Body of pancreas (tissue), 4 donors: ENCODE results near the gene WWOX.

Experiments used
- CTCF ChIP-seq, 7 experiments: fragments of 450-650 bp in 4 of 7; fragments of 200-600 bp in 3 of 7; sonication (generic) in 3 of 7; IDR thresholded peaks; one replicate each; pipeline ENCODE4 v1.5.1; 2016 to 2019; ENCODE audit warnings: antibody characterized with exemption in 7 of 7
- POLR2A ChIP-seq, 3 donors: fragments of 450-650 bp; IDR thresholded peaks; one replicate each; pipeline ENCODE4 v1.6.1; 2016; ENCODE audit warnings: antibody characterized with exemption in 3 of 3, mild to moderate bottlenecking in 2 of 3

DNA sequence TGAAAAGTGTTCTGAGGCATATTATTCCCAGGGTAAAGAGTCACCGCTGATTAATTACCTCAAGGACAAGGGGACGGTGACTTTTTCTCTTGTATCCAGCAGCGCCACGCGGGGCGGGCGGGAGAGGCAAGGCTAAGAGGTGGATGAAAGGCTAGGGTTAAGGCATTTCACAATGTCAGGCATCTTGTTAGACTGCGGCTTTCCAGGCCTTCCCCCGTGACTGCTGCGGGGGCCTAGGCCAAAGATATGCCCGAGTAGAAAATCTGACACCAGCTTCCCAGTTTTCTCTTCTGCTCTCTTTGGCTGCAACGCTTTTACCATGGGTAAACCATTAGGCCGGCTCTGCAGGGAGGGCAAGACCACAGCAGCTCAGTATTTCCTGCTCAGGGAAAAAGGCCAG, 802.9 kb downstream of the WWOX start:
- TF ChIP-seq CTCF (IDR thresholded peaks at IDR 0.05): no peak
- no peak for TF ChIP-seq POLR2A (IDR thresholded peaks at IDR 0.05)
